HG03460 (cell line): Measurements from ENCODE around the gene PITPNM3.

Experiments used
- ATAC-seq: cut with Tn5 transposase; IDR thresholded peaks from one replicate; pipeline ENCODE4 v1.9.1; 2021; ENCODE audit not compliant: unreplicated experiment

PITPNM3 gene

GRCh38 chr17:6463616-6464445 lies 92.5 kb downstream of the PITPNM3 start:
- ATAC-seq, result no peak

GRCh38 chr17:6462692-6463091 lies 93.7 kb downstream of the PITPNM3 start:
- no peak for ATAC-seq

- ATAC-seq, result no peak
Measured at GRCh38 chr17:6461792-6462524, 94.4 kb downstream of the PITPNM3 start.

GRCh38 chr17:6461246-6461645 lies 95.1 kb downstream of the PITPNM3 start:
- no peak for ATAC-seq

- ATAC-seq, result no peak
Measured at GRCh38 chr17:6460531-6461161, 95.7 kb downstream of the PITPNM3 start.

DNA sequence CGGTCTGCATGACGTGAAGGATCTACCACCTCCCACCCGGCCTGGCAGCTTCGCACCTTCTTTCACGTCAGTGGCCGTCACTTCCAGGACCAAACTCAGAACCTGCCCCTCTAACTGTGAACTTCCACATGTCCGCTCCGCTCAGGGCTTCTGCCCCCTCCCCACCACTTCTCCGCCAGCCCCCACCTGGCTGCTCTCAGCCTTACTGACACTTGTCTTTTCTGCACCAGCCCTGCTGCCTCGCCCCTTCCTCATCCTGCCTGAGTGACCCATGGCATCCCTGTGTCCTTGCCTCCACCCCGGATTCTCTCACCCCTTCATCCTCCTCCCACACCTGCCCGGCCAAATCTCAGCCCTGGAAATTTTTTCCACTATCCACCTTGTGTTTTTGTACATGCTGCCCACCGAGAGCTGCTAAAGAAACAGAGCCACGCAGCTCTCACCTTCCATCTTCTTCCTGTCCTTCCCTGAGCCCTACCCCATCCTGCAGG lies 97.8 kb downstream of the PITPNM3 start:
- ATAC-seq, result no peak

DNA sequence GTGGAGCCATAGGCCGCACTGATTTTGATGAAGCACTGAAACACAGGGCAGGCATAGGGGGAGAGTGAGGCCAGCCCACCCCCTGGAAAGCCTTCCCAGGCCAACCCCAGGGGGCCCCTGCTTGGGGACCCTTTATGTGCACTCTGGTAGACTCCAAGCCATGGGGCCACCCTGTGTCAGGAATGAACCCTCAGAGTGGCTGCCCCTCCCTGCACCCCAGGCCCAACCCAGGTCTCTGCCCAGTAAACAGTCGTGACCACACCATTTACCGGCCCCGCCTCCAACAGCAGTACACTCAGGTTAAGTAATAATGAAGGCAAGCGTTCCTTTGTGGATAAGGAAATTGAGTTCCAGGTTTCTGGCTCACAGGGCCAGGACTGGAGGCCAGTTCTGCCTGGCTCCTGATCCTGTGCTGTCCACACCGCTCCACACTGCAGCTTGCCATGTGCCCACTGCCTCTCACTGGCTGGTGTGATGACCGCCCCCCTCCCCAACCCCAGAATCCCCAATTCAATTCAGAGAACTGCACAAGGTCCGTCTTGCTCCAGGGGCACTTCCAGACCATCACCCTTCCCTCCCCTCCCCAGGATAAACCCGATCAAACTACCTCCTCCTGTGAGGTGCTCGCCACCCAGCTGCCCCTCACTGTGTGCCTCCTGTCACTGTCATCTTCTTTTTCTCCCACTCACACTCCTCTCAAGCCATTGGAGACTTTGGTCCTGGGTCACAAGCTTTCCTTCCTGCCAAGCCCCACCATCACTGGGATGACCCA lies 98.5 kb downstream of the PITPNM3 start:
- no peak for ATAC-seq

DNA sequence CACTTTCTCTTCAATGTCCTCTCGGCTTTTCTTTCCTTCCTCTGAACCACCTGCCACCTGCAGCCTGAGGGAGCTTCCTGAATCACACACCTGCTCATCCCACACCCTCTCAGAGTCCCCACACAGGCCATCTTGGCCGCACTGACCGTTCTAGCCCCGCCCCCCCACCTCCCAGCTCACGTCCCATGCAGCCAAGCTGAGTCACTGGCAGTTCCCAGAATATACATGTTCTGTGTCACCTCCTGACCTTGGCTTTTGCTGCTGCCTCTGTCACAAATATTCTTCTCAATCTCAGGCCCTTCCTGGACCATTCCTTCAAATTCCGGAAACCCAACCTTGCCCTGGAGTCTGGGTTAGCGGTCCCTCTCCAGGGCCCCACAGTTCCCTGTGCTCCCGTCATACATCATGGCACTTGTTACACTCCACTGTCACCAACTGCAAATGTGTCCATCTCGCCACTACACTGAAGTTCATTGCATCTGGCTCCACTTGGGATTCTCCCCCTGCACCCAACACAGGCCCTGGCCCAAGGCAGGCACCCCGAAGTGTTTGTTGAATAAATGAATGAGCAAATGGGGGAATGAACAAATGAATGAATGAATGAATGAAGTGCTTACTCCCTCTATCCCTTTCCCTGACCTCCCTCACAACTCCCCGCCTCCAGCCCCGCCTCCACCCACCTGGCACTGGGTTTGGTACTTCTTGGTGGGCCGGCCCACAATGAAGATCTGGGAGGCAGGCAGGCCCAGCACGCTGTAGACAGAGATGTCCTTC lies 99.3 kb downstream of the PITPNM3 start:
- no peak for ATAC-seq

DNA sequence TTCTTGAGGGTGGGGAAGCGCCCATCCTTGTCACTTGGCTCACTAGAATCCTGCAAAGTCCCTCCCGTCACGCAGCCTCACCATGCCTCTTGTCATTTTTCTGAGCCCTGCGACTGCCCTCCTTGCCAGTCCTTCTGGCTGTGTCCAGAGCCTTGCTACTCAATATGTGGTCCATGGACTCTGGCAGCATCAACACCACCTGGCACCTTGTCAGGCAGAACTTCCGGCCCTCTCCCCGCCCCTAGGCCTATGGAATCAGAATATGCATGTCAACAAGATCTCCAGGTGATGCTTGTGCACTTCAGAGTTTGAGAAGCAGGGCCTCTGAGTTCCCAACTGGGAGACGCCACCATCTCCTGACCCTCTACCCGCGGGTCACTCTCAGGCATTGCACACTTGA lies 100.0 kb downstream of the PITPNM3 start:
- no peak for ATAC-seq

DNA sequence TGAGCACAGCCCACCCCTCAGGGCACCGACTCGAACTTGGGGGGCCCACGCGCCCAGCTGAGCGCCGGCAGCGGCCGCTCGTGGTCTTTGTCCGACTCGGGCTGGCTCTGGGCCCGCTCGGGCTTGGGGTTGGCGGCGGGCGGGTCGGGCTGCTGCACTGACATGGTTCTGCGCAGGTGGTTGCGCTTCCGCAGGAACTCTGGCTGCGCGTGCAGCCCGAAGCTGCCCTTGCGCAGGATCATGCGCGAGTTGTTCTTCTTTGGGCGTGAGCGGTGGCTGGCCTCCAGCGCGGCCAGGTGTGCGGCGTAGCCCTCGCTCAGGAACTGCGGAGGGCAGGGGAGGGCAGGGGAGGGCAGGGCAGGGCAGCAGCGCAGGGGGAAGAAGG lies 101.0 kb downstream of the PITPNM3 start:
- ATAC-seq, result no peak

GRCh38 chr17:6454495-6455320 lies 101.6 kb downstream of the PITPNM3 start:
- no peak for ATAC-seq

GRCh38 chr17:6453279-6454024 lies 102.9 kb downstream of the PITPNM3 start:
- ATAC-seq, result no peak

DNA sequence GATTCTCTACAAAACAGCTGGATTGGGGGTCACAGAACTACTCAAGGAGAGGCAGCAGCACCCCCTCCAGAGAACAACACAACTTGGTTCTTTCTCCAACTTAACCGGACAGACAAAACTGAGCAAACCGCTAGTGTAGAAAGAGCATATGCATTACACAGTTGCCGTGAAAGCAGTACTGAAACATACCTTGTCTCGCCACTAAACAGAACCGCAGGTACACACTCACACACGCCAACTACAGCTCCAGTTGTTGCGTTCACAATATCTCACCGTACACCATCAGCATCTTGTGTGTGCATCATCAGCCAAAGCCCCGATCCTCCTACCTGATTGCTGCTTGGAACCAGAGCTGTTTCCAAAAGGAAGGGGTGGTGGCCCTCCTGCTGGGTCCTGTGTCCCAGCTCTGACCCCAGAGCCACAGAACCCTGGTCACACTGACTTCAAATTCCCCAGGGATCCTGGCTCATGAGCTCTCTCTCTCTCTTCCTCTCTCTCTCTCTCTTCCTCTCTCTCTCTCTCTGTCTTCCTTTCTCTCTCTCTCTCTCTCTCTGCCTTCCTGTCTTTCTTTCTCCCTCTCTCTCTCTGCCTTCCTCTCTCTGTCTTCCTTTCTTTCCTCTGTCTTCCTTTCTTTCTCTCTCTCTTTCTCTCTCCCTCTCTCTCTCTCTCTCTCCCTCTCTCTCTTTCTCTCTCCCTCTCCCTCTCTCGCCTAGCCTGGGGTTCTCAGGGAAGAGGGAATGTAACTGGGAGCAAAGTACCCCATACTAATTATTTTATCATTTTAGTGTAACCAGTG lies 103.7 kb downstream of the PITPNM3 start:
- ATAC-seq, result no peak

GRCh38 chr17:6450926-6451832 lies 105.2 kb downstream of the PITPNM3 start:
- ATAC-seq, result no peak

GRCh38 chr17:6449307-6449706 lies 107.0 kb downstream of the PITPNM3 start:
- no peak for ATAC-seq

DNA sequence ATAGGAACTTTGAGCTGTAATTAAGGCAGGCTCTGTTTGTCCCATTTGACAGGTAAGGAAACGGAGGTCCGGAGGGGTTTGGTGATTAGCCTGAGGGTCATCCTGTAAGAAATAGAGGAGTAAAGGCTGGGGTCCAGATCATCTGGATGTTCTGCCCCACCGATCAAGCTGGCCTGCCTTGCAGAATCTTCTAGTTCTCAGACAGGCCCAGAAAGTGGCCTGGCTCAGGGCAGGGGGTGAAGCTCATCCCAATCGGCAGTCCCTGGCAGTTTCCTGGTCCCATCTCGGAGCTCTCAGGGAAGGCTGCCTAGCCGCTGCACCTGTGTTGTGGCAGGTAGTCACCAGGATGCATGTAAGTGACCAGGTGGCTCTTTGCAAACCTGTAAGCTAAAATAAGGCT lies 107.9 kb downstream of the PITPNM3 start:
- no peak for ATAC-seq
